IgD-negative memory B cell (primary cell): ENCODE measurements around the gene SFRP5. TPM values are rescaled to one million over a fixed set of nuclear protein-coding genes. Genes with fewer than 3 reads are reported as not detected.

ENCODE experiments used
- H3K27ac Mint-ChIP-seq, 3 donors: one replicate each; pipeline ENCODE4 v1.8.0; 2020 to 2022; ENCODE audit warnings: mild to moderate bottlenecking in 3 of 3, mixed read lengths in 3 of 3, moderate library complexity in 1 of 3
- H3K27me3 Mint-ChIP-seq: one replicate; pipeline ENCODE4 v1.8.0; 2021; ENCODE audit warnings: mixed read lengths
- H3K36me3 Mint-ChIP-seq: one replicate; pipeline ENCODE4 v1.8.0; 2020; ENCODE audit warnings: mild to moderate bottlenecking, mixed read lengths
- H3K4me1 Mint-ChIP-seq, 3 donors: one replicate each; pipeline ENCODE4 v1.8.0; 2020 to 2022; ENCODE audit warnings: mixed read lengths in 3 of 3, mild to moderate bottlenecking in 1 of 3
- H3K4me3 Mint-ChIP-seq, 4 donors: one replicate each; pipeline ENCODE4 v1.8.0; 2020 to 2022; ENCODE audit warnings: mild to moderate bottlenecking in 4 of 4, mixed read lengths in 4 of 4, moderate library complexity in 3 of 4
- H3K9me3 Mint-ChIP-seq, 3 donors: one replicate each; pipeline ENCODE4 v1.8.0; 2020 to 2021; ENCODE audit warnings: mixed read lengths in 3 of 3, mild to moderate bottlenecking in 1 of 3
- polyA plus RNA-seq: library from polyadenylated mRNA; unstranded; fragments of 300-500 nt; fragmentation: Illumina TruSeq; gene quantifications from one replicate; pipeline ENCODE4 v1.2.3, GENCODE V29; 2021

Gene SFRP5
- polyA plus RNA-seq, 1 donor from 2014 or later, result not detected

DNA sequence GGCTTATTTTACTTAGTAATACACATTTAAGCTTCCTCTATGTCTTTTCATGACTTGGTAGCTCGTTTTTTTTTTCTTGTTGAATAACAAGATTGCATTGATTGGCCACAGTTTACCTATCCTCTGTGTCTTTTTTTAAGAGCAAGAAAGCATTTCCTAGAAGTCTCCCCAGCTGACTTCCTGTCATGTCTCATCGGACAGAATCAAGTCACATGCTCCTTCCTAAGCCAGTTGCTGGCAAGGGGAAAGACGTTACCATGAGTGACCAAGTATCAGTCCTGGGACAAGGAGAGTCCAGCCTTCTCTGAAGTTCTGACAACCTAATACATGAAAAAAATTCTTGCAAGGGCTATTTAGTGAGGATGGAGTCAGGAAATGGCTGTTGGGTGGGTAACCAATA is 24.9 kb upstream of the SFRP5 start:
- Mint-ChIP-seq H3K27me3 (peaks cover 11% of the 10 kb centered on the region), H3K9me3 (peaks cover 0 to 9% (median 3%) of the 10 kb centered on the region in 3 donors), H3K4me1 (peaks cover 0 to 5% (median 1%) of the 10 kb centered on the region in 3 donors), H3K4me3 (peak overlapping the region in 1 of 4 donors; percentile 9), H3K36me3 (peaks cover 3% of the 10 kb centered on the region), H3K27ac (no peak overlapping the region)

DNA sequence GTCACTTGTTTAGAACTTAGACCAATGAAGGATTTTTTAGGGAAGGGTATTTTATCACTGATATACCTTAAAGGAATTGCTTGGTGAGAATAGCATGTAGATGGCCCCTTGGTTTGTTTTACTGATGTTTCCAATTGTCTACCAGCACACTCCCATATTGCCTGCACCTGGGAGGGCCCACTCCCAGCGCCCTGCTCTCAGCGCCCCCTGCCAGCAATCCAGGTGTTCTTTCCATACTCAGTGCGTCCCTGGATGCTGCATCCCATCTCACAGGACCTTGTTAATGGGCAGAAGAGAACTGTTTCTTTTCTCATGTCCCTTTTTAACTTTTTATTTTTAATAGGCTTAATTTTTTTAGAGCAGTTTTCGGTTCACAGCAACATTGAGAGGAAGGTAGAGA is 24.1 kb upstream of the SFRP5 start:
- Mint-ChIP-seq H3K36me3 (peaks cover 3% of the 10 kb centered on the region), H3K4me3 (no peak overlapping the region), H3K4me1 (peaks cover 0 to 5% (median 1%) of the 10 kb centered on the region in 3 donors), H3K27ac (no peak overlapping the region), H3K27me3 (peaks cover 13% of the 10 kb centered on the region), H3K9me3 (peaks cover 0 to 9% (median 3%) of the 10 kb centered on the region in 3 donors)

- Mint-ChIP-seq H3K9me3 (no peaks in the 10 kb centered on the region), H3K4me1 (peaks cover 0 to 5% (median 0%) of the 10 kb centered on the region in 3 donors), H3K36me3 (no peaks in the 10 kb centered on the region), H3K27me3 (peaks cover 21% of the 10 kb centered on the region), H3K27ac (peak overlapping the region in 1 of 3 donors; percentile 53), H3K4me3 (no peak overlapping the region)
These were observed 20.3 kb upstream of the SFRP5 start for GRCh38 chr10:97791824-97792721.

DNA sequence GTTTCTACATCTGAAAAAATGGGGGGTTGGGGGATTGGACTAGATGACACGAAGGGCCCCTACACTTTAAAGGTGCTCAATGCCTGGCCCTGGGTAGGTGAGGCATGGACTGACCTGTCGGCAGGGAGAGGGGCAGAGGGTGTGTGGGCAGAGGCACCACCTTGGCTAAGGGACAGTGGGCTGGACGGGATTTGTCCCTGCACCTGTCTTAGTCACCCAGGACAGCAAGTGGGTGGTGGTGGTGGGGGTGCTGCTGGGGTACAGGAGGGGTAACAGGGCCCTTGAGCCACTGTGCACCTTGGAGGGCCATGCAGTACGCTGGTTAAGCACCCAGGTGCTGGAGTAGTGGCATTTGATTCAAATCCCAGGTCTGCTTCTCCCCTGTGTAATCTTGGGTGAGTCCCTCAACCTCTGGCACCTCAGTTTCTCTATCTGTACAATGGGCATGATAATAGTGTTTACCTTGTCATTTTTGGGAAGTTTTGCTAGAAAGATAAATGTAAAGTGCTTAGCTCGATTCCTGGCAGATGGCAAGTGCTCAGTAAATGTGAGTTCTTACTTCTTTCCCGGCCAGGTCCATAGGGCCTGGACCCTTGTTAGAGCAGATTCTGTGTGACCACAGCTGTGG is 18.1 kb upstream of the SFRP5 start:
- no peak overlapping the region for H3K27ac Mint-ChIP-seq
- peaks cover 18% of the 10 kb centered on the region for H3K27me3 Mint-ChIP-seq
- H3K4me3 Mint-ChIP-seq, result no peak overlapping the region
- H3K36me3 Mint-ChIP-seq, result no peaks in the 10 kb centered on the region
- H3K9me3 Mint-ChIP-seq, result no peaks in the 10 kb centered on the region
- H3K4me1 Mint-ChIP-seq, result no peaks in the 10 kb centered on the region

- Mint-ChIP-seq H3K4me1 (no peaks in the 10 kb centered on the region), H3K9me3 (no peaks in the 10 kb centered on the region), H3K36me3 (no peaks in the 10 kb centered on the region), H3K27me3 (peaks cover 18% of the 10 kb centered on the region), H3K27ac (no peak overlapping the region), H3K4me3 (peak overlapping the region in 1 of 4 donors; percentile 27)
These were observed 17.0 kb upstream of the SFRP5 start for GRCh38 chr10:97788552-97789442.

- Mint-ChIP-seq H3K4me1 (no peaks in the 10 kb centered on the region), H3K9me3 (no peaks in the 10 kb centered on the region), H3K36me3 (no peaks in the 10 kb centered on the region), H3K27me3 (peaks cover 14% of the 10 kb centered on the region), H3K27ac (no peak overlapping the region), H3K4me3 (no peak overlapping the region)
These were observed 13.9 kb upstream of the SFRP5 start for GRCh38 chr10:97785731-97786130.

DNA sequence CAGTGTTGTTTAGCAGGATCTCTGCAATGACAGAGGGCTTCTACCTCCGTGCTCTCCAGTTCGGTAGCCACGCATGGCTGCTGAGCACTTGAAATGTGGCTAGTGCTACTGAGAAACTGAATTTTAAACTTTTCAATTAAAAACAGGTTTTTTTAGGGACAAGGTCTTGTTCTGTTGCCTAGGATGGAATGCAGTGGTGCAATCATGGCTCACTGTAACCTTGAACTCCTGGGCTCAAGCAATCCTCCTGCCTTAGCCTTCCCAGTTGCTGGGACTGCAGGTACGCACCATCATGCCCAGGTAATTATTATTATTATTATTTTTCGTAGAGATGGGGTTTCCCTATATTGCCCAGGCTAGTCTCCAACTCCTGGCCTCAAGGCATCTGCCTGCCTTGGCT is 13.4 kb upstream of the SFRP5 start:
- Mint-ChIP-seq H3K4me1 (no peaks in the 10 kb centered on the region), H3K4me3 (peak overlapping the region in 1 of 4 donors; percentile 28), H3K27ac (no peak overlapping the region)

GRCh38 chr10:97784200-97784810 is 12.5 kb upstream of the SFRP5 start:
- no peak overlapping the region for H3K27ac Mint-ChIP-seq
- H3K27me3 Mint-ChIP-seq, result peaks cover 10% of the 10 kb centered on the region
- peaks cover 2% of the 10 kb centered on the region for H3K36me3 Mint-ChIP-seq
- H3K4me3 Mint-ChIP-seq, result no peak overlapping the region
- H3K4me1 Mint-ChIP-seq, result no peaks in the 10 kb centered on the region
- no peaks in the 10 kb centered on the region for H3K9me3 Mint-ChIP-seq

More for the DNA sequence above, 13.4 kb upstream of the SFRP5 start:
- H3K27me3 Mint-ChIP-seq, result peaks cover 14% of the 10 kb centered on the region
- no peaks in the 10 kb centered on the region for H3K9me3 Mint-ChIP-seq
- H3K36me3 Mint-ChIP-seq, result no peaks in the 10 kb centered on the region

DNA sequence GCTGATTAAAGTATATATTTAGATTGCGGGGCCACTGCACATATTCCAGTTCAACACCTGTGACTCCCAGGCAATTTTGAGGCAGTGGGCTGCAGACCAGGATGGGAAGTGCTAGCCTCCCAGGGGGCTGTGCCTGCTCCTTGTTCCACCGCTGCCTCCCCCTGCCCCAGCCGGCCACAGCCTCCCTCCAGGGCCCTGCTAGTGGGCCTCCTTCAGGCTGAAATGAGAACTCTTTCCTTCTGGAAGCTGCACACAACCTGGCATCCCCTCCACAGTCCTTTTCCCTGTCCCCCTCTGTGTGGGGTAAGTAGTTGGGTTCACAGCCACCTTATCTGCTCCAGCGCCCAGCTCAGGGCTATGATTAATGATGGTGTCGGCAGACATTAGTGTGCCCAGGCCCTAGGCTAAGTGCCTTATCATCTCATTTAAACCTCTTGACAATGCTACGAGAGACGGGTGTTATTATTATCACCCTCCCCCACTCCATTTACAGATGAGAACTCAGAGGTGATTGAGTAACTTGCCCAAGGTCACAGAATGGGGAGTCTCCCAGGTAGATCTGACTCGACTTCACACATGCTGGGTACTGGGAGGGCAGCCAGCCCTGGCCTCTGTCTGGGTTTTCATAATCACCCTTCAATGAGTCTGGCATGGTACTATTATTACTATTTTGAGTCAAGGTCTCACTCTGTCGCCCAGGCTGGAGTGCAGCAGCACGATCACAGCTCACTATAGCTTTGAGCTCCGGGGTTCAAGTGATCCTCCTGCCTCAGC is 10.8 kb upstream of the SFRP5 start:
- Mint-ChIP-seq H3K27me3 (peaks cover 6% of the 10 kb centered on the region), H3K9me3 (no peaks in the 10 kb centered on the region), H3K4me3 (no peak overlapping the region), H3K27ac (no peak overlapping the region), H3K36me3 (peaks cover 2% of the 10 kb centered on the region), H3K4me1 (no peaks in the 10 kb centered on the region)

GRCh38 chr10:97781618-97782331 is 10.0 kb upstream of the SFRP5 start:
- H3K4me1 Mint-ChIP-seq, result no peaks in the 10 kb centered on the region
- H3K4me3 Mint-ChIP-seq, result peak overlapping the region in 1 of 4 donors; percentile 75
- no peaks in the 10 kb centered on the region for H3K27me3 Mint-ChIP-seq
- peaks cover 2% of the 10 kb centered on the region for H3K36me3 Mint-ChIP-seq
- no peaks in the 10 kb centered on the region for H3K9me3 Mint-ChIP-seq
- H3K27ac Mint-ChIP-seq, result no peak overlapping the region

- H3K9me3 Mint-ChIP-seq, result no peaks in the 10 kb centered on the region
- no peaks in the 10 kb centered on the region for H3K4me1 Mint-ChIP-seq
These were observed 9.2 kb upstream of the SFRP5 start for GRCh38 chr10:97780841-97781617.

GRCh38 chr10:97779975-97780374 is 8.2 kb upstream of the SFRP5 start:
- Mint-ChIP-seq H3K27me3 (no peaks in the 10 kb centered on the region), H3K36me3 (peaks cover 2% of the 10 kb centered on the region), H3K4me1 (no peaks in the 10 kb centered on the region), H3K9me3 (no peaks in the 10 kb centered on the region), H3K4me3 (no peak overlapping the region), H3K27ac (no peak overlapping the region)

More at GRCh38 chr10:97780841-97781617, 9.2 kb upstream of the SFRP5 start:
- no peak overlapping the region for H3K27ac Mint-ChIP-seq
- H3K27me3 Mint-ChIP-seq, result no peaks in the 10 kb centered on the region
- no peak overlapping the region for H3K4me3 Mint-ChIP-seq
- peaks cover 2% of the 10 kb centered on the region for H3K36me3 Mint-ChIP-seq

DNA sequence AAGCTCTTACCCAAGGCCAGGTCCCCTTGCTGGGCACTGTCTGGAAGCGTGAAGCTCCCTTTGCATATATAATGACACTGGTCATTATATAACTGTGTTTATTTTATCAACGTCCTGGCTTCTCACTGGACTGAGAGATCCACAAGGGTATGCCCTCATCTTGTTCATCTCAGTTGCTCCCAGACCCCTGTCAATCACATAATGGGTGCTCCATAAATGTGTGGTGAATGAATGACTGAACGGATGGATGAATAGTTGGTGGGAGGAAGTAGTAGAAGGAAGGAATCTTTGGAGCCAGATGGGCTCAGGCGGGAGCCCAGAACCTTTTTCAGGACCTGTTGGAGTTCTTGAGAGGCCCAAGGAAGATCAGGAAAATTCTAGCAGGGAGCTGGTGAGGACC is 7.7 kb upstream of the SFRP5 start:
- Mint-ChIP-seq H3K4me1 (no peaks in the 10 kb centered on the region), H3K9me3 (no peaks in the 10 kb centered on the region), H3K36me3 (peaks cover 2% of the 10 kb centered on the region), H3K27ac (no peak overlapping the region), H3K4me3 (no peak overlapping the region), H3K27me3 (no peaks in the 10 kb centered on the region)
